Loucy (cell line): ENCODE results near the gene RIN3.

ENCODE experiments used
- CTCF ChIP-seq: fragments of 200-600 bp; sonication (generic); conservative IDR thresholded peaks from 2 replicates; pipeline ENCODE4 v1.5.1; 2014; ENCODE audit warnings: mild to moderate bottlenecking, antibody characterized with exemption, low read length
- EZH2phosphoT487 ChIP-seq: fragments of 200-600 bp; IDR thresholded peaks from 2 replicates; pipeline ENCODE4 v1.6.1; 2018; ENCODE audit warnings: antibody characterized with exemption, mild to moderate bottlenecking, moderate library complexity, borderline replicate concordance

GRCh38 chr14:92552066-92552465 is 38.5 kb downstream of the RIN3 start:
- TF ChIP-seq CTCF (no peak), EZH2phosphoT487 (no peak)
